GM12801 (cell line): Measurements from ENCODE around the gene PROKR1.

Source experiments
- CTCF ChIP-seq: IDR thresholded peaks from one replicate; pipeline ENCODE4 v1.5.1; 2011; ENCODE audit warnings: control low read depth; ENCODE audit not compliant: insufficient read length; ENCODE audit errors: extremely low read depth

Gene PROKR1

GRCh38 chr2:68607837-68608236 lies 35.5 kb upstream of the PROKR1 start:
- no peak for TF ChIP-seq CTCF

- TF ChIP-seq CTCF, result no peak
Measured at GRCh38 chr2:68612765-68613519, 30.4 kb upstream of the PROKR1 start.

GRCh38 chr2:68620772-68621171 lies 22.6 kb upstream of the PROKR1 start:
- TF ChIP-seq CTCF, result no peak

GRCh38 chr2:68623820-68624219 lies 19.6 kb upstream of the PROKR1 start:
- TF ChIP-seq CTCF, result no peak

- no peak for TF ChIP-seq CTCF
Measured at GRCh38 chr2:68627615-68628014, 15.8 kb upstream of the PROKR1 start.

GRCh38 chr2:68632021-68632420 lies 11.4 kb upstream of the PROKR1 start:
- no peak for TF ChIP-seq CTCF

GRCh38 chr2:68637047-68637446 lies 6.3 kb upstream of the PROKR1 start:
- no peak for TF ChIP-seq CTCF
